NK-92 treated with Interleukin-12 subunit alpha and Interleukin-12 subunit beta, amount 100 ng/mL, for 24 hours (cell line): ENCODE results near the gene PRPF40A.
A peak's percentile ranks its signal among the peaks of the same experiment; 100 is the strongest.

Experiments used
- DNase-seq: peaks from one replicate; lab custom pipeline; 2025; lab: John Stamatoyannopoulos, UW

Gene PRPF40A

DNA sequence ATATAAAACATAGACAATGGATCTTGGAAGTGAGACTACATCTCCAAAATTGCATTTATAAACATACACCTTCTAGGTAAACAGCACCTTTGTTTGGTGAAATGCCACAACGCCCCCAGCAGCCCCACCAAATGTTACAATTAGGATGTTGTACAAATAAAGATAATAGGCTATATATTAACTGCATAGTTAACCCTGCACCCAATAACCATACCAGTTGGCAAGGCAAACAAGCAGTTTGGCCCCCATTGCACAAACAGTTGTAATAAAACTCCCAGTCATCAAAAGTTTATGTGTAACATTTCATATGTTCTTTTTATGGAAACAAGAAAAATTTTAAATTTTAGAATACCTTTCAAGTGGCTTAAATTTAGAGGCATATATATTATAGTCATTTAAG lies 67.3 kb downstream of the PRPF40A start:
- DNase-seq = no peak

- no peak for DNase-seq
These were observed 68.9 kb downstream of the PRPF40A start for GRCh38 chr2:152648336-152648735.

DNA sequence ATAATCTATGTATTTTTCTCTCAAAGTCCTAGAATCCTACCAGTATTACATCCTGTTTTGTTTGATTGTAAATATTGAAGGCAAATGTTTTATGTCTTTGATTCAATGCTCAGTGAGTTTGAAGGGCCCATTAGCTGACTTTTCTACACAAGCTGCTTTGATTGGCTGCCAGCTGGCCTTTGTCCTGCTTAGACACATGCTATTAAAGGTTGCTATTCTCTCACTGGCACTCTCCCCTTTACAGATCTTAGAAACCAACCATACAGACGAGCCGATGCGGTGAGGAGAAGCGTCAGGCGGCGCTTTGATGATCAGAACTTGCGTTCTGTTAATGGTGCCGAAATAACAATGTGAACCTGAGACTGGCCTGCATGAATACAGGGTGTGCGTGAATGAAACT lies 69.7 kb downstream of the PRPF40A start:
- no peak for DNase-seq

- no peak for DNase-seq
These were observed 70.5 kb downstream of the PRPF40A start for GRCh38 chr2:152646775-152647174.

DNA sequence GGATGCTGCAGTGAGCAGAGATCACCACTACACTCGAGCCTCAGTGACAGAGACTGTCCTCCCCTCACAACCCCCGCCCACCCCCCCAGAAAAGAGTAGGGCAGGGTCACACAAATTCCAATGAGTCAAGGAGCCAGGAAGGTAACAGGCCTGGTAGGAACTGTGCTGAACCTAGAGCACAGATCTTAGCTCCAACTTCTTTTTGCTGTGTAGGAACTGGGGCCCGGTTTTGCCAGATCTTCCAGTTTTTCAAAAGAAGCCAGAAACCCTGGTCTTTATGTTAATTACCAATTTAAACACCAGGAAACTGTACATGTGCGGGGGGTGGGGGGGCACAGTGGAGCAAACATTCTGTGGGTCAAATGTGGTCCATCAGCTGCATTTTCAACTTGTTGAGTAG lies 71.0 kb downstream of the PRPF40A start:
- no peak for DNase-seq

- no peak for DNase-seq
These were observed 72.9 kb downstream of the PRPF40A start for GRCh38 chr2:152644189-152644873.

GRCh38 chr2:152638590-152638989 lies 78.7 kb downstream of the PRPF40A start:
- no peak for DNase-seq

- DNase-seq = no peak
These were observed 79.2 kb downstream of the PRPF40A start for GRCh38 chr2:152638056-152638455.

- no peak for DNase-seq
These were observed 80.0 kb downstream of the PRPF40A start for GRCh38 chr2:152637251-152637650.

GRCh38 chr2:152635635-152636298 lies 81.5 kb downstream of the PRPF40A start:
- peak; percentile 23 for DNase-seq

DNA sequence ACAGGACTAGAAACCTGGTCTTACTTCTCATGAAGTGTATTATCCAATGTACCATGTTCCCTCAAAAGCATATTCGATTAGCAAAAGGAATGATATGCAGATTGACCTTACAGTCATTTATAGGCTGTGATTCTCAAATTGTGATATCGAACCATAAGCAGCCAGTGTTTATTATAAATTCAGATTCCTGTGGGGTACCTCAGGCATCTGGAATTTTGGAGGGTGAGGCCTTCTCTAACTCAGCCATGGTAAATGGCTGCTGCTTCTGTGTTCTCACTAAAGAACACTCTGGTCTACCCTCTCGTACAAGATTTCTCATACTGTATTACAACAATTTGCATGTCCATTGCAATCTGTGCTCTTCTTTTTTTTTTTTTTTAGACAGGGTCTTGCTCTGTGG lies 84.5 kb downstream of the PRPF40A start:
- no peak for DNase-seq

DNA sequence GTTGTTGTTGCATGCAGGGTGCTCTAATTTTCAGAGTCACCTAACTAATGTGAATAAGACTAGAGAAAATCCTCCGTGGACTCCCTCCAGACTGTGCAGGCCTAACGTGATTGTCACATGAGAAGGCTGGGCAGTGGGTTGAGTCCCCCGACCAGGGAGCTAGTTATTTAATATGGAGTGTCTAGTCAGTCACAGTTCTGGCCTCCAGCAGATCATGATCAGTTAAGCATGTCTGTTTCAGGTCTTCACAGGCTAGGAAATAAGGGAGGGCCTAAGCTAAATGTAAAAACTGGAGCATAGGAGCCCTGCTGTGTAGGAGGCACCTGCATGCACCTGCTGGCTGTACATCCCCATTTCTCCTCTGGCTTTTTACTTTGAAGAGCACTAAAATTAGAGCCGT lies 86.8 kb downstream of the PRPF40A start:
- no peak for DNase-seq

DNA sequence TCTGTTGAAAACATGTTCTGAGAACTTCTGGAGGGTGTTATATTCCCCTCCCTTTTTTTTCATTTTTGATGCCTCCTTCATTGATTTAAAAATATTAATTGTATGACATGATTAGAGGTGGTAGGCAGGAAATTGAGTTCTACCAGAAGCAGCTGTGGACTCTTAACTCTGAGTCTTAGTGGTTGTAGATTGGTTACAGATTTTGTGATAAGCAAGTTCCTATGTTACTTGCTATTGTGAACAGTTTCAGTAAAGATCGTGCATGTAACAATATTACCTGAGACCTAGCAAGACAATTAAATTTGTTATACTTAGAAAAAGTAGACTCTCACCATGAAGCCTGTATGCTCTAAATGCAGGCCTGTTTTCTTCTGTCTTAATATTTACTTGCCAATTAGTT lies 88.1 kb downstream of the PRPF40A start:
- DNase-seq = no peak

- DNase-seq = no peak
These were observed 89.8 kb downstream of the PRPF40A start for GRCh38 chr2:152627351-152627957.

DNA sequence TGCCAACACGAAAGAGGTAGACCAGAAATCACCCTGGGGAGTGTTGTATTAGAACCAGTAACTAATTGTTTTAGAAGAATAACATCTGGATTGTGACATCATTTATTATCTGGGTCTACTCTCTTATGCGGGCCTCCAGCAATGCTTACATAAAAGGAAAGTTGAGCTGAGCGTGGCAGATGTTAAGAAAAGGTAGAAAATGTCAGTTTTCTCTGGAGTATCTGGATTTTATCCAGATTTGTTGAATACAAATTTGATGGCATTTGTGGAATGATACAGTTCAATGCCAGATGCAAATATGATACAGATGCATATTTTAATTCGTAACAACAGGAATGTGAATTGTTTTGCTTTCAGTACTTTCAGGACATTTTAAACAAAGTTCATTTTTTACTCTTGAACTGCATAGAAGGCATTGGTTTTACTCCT lies 90.3 kb downstream of the PRPF40A start:
- no peak for DNase-seq

- no peak for DNase-seq
These were observed 92.5 kb downstream of the PRPF40A start for GRCh38 chr2:152624805-152625204.

GRCh38 chr2:152623775-152624174 lies 93.5 kb downstream of the PRPF40A start:
- DNase-seq = no peak

DNA sequence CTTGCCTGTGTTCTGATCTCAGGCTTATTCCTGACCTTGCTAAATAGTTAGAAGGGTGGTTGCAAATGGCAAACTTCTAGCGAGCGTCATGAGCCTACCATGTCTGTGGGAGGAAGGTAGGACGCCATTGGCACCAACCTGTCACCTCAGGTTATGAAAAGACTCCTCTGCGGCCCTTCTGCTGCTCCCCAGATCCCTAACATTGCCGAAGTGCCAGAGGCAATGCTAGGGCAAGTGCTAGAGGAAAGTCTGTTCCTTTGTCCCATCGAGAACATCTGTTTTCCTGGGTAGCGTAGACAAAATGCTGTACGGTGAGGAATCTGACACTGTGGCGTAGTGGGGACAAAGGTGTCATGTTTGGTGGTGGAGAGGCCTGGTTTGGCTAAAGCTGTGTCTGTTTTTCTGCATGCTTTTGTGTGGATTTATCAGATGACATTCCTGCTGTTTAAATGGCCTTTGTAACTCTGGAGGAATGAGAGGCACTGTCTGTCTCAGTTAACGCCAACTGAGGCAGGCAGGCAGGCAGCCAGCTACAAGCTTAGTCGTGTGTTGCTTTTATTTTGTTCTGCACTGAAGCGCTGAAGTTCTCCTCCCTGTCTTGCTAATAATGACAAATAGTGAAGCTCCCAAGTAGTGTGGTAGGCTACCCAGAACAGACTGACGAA lies 94.1 kb downstream of the PRPF40A start:
- no peak for DNase-seq

GRCh38 chr2:152622219-152622618 lies 95.0 kb downstream of the PRPF40A start:
- no peak for DNase-seq

GRCh38 chr2:152620985-152621384 lies 96.3 kb downstream of the PRPF40A start:
- DNase-seq = no peak

GRCh38 chr2:152620208-152620607 lies 97.1 kb downstream of the PRPF40A start:
- no peak for DNase-seq

- no peak for DNase-seq
These were observed 99.1 kb downstream of the PRPF40A start for GRCh38 chr2:152618193-152618564.
